ENCODE results near the gene IRX3.

IRX3 gene

GRCh38 chr16:54273566-54273965 is 13.0 kb downstream of the IRX3 start:
- DNase-seq (ENCODE audit: low read depth, low spot score) = no peak
- TF ChIP-seq EZH2 (IDR thresholded peaks at IDR 0.05) = no peak
- no peak for TF ChIP-seq FOXP2 (optimal IDR thresholded peaks at IDR 0.05; ENCODE audit: control extremely low read depth, extremely low read length, insufficient read depth)
- no peak for TF ChIP-seq POLR2AphosphoS5 (IDR thresholded peaks at IDR 0.05; ENCODE audit: borderline replicate concordance, low read depth, low read length)
- Histone ChIP-seq H3K4me3 (no peak overlapping the region), H3K9ac (ENCODE audit: insufficient read length) (no peak overlapping the region), H3K9me3 (ENCODE audit: low read depth, low read length) (no peaks in the 10 kb centered on the region), H3K27ac (no peak overlapping the region), H3K36me3 (ENCODE audit: insufficient read depth, low read length) (no peaks in the 10 kb centered on the region)

- Histone ChIP-seq H3K27ac (no peak overlapping the region), H3K36me3 (ENCODE audit: insufficient read depth, low read length) (no peaks in the 10 kb centered on the region), H3K9me3 (ENCODE audit: low read depth, low read length) (no peaks in the 10 kb centered on the region), H3K4me3 (no peak overlapping the region), H3K9ac (ENCODE audit: insufficient read length) (no peak overlapping the region)
- TF ChIP-seq FOXP2 (optimal IDR thresholded peaks at IDR 0.05; ENCODE audit: control extremely low read depth, extremely low read length, insufficient read depth) = no peak
- TF ChIP-seq EZH2 (IDR thresholded peaks at IDR 0.05) = no peak
- no peak for TF ChIP-seq POLR2AphosphoS5 (IDR thresholded peaks at IDR 0.05; ENCODE audit: borderline replicate concordance, low read depth, low read length)
- no peak for DNase-seq (ENCODE audit: low read depth, low spot score)
Observed at GRCh38 chr16:54270711-54271110, 15.9 kb downstream of the IRX3 start.

GRCh38 chr16:54269461-54269860 is 17.1 kb downstream of the IRX3 start:
- no peak for DNase-seq (ENCODE audit: low read depth, low spot score)
- H3K36me3 ChIP-seq (ENCODE audit: insufficient read depth, low read length) = no peaks in the 10 kb centered on the region
- H3K4me3 ChIP-seq = no peak overlapping the region
- H3K27ac ChIP-seq = no peak overlapping the region
- H3K9me3 ChIP-seq (ENCODE audit: low read depth, low read length) = no peaks in the 10 kb centered on the region
- TF ChIP-seq EZH2 (IDR thresholded peaks at IDR 0.05) (no peak), POLR2AphosphoS5 (IDR thresholded peaks at IDR 0.05; ENCODE audit: borderline replicate concordance, low read depth, low read length) (no peak), FOXP2 (optimal IDR thresholded peaks at IDR 0.05; ENCODE audit: control extremely low read depth, extremely low read length, insufficient read depth) (no peak)
- H3K9ac ChIP-seq (ENCODE audit: insufficient read length) = no peak overlapping the region

GRCh38 chr16:54268766-54269165 is 17.8 kb downstream of the IRX3 start:
- no peaks in the 10 kb centered on the region for H3K9me3 ChIP-seq (ENCODE audit: low read depth, low read length)
- no peak overlapping the region for H3K27ac ChIP-seq
- DNase-seq (ENCODE audit: low read depth, low spot score) = no peak
- no peak overlapping the region for H3K4me3 ChIP-seq
- H3K36me3 ChIP-seq (ENCODE audit: insufficient read depth, low read length) = no peaks in the 10 kb centered on the region
- TF ChIP-seq FOXP2 (optimal IDR thresholded peaks at IDR 0.05; ENCODE audit: control extremely low read depth, extremely low read length, insufficient read depth) (no peak), EZH2 (IDR thresholded peaks at IDR 0.05) (no peak), POLR2AphosphoS5 (IDR thresholded peaks at IDR 0.05; ENCODE audit: borderline replicate concordance, low read depth, low read length) (no peak)
- H3K9ac ChIP-seq (ENCODE audit: insufficient read length) = no peak overlapping the region

- DNase-seq (ENCODE audit: low read depth, low spot score) = no peak
- H3K27ac ChIP-seq = no peak overlapping the region
- TF ChIP-seq EZH2 (IDR thresholded peaks at IDR 0.05) = no peak
- no peak for TF ChIP-seq POLR2AphosphoS5 (IDR thresholded peaks at IDR 0.05; ENCODE audit: borderline replicate concordance, low read depth, low read length)
- TF ChIP-seq FOXP2 (optimal IDR thresholded peaks at IDR 0.05; ENCODE audit: control extremely low read depth, extremely low read length, insufficient read depth) = no peak
Observed at GRCh38 chr16:54268340-54268739, 18.2 kb downstream of the IRX3 start.

GRCh38 chr16:54266363-54266955 is 20.1 kb downstream of the IRX3 start:
- DNase-seq (ENCODE audit: low read depth, low spot score) = no peak
- Histone ChIP-seq H3K9ac (ENCODE audit: insufficient read length) (no peak overlapping the region), H3K9me3 (ENCODE audit: low read depth, low read length) (no peaks in the 10 kb centered on the region), H3K4me3 (no peak overlapping the region), H3K27ac (no peak overlapping the region), H3K36me3 (ENCODE audit: insufficient read depth, low read length) (no peaks in the 10 kb centered on the region)
- TF ChIP-seq POLR2AphosphoS5 (IDR thresholded peaks at IDR 0.05; ENCODE audit: borderline replicate concordance, low read depth, low read length) (no peak), FOXP2 (optimal IDR thresholded peaks at IDR 0.05; ENCODE audit: control extremely low read depth, extremely low read length, insufficient read depth) (no peak), EZH2 (IDR thresholded peaks at IDR 0.05) (no peak)

More at GRCh38 chr16:54268340-54268739, 18.2 kb downstream of the IRX3 start:
- no peaks in the 10 kb centered on the region for H3K36me3 ChIP-seq (ENCODE audit: insufficient read depth, low read length)
- H3K9me3 ChIP-seq (ENCODE audit: low read depth, low read length) = no peaks in the 10 kb centered on the region
- H3K4me3 ChIP-seq = no peak overlapping the region
- H3K9ac ChIP-seq (ENCODE audit: insufficient read length) = no peak overlapping the region

GRCh38 chr16:54265575-54266107 is 20.9 kb downstream of the IRX3 start:
- no peak overlapping the region for H3K9ac ChIP-seq (ENCODE audit: insufficient read length)
- H3K36me3 ChIP-seq (ENCODE audit: insufficient read depth, low read length) = no peaks in the 10 kb centered on the region
- DNase-seq (ENCODE audit: low read depth, low spot score) = no peak
- no peak overlapping the region for H3K4me3 ChIP-seq
- no peak overlapping the region for H3K27ac ChIP-seq
- H3K9me3 ChIP-seq (ENCODE audit: low read depth, low read length) = no peaks in the 10 kb centered on the region
- TF ChIP-seq FOXP2 (optimal IDR thresholded peaks at IDR 0.05; ENCODE audit: control extremely low read depth, extremely low read length, insufficient read depth) (no peak), EZH2 (IDR thresholded peaks at IDR 0.05) (no peak), POLR2AphosphoS5 (IDR thresholded peaks at IDR 0.05; ENCODE audit: borderline replicate concordance, low read depth, low read length) (no peak)

GRCh38 chr16:54253118-54253517 is 33.5 kb downstream of the IRX3 start:
- Histone ChIP-seq H3K36me3 (ENCODE audit: insufficient read depth, low read length) (no peaks in the 10 kb centered on the region), H3K9me3 (ENCODE audit: low read depth, low read length) (no peaks in the 10 kb centered on the region), H3K27ac (no peak overlapping the region), H3K9ac (ENCODE audit: insufficient read length) (no peak overlapping the region), H3K4me3 (no peak overlapping the region)
- DNase-seq (ENCODE audit: low read depth, low spot score) = no peak
- no peak for TF ChIP-seq POLR2AphosphoS5 (IDR thresholded peaks at IDR 0.05; ENCODE audit: borderline replicate concordance, low read depth, low read length)
- no peak for TF ChIP-seq FOXP2 (optimal IDR thresholded peaks at IDR 0.05; ENCODE audit: control extremely low read depth, extremely low read length, insufficient read depth)
- TF ChIP-seq EZH2 (IDR thresholded peaks at IDR 0.05) = no peak

Measured in SK-N-MC (cell line).